Measurements from ENCODE around the gene BTN1A1. TPM values are rescaled to one million over a fixed set of nuclear protein-coding genes. Genes with fewer than 3 reads are reported as not detected.

The BTN1A1 gene
- total RNA-seq, 1 donor from 2014 or later: not detected

GRCh38 chr6:26526928-26527327, 26.8 kb downstream of the BTN1A1 start:
- Mint-ChIP-seq H3K27me3 (ENCODE audit: unreplicated experiment) (no peaks in the 10 kb centered on the region), H3K4me3 (ENCODE audit: unreplicated experiment) (no peak overlapping the region), H3K27ac (ENCODE audit: unreplicated experiment) (no peak overlapping the region), H3K9me3 (ENCODE audit: unreplicated experiment) (no peaks in the 10 kb centered on the region), H3K4me1 (ENCODE audit: unreplicated experiment) (peaks cover 13% of the 10 kb centered on the region), H3K36me3 (ENCODE audit: unreplicated experiment) (no peaks in the 10 kb centered on the region)
- DNase-seq (ENCODE audit: extremely low spot score, unreplicated experiment): no peak
- no peak for TF ChIP-seq CTCF (IDR thresholded peaks at IDR 0.05)

GRCh38 chr6:26530203-26530602, 30.1 kb downstream of the BTN1A1 start:
- no peak overlapping the region for H3K27ac Mint-ChIP-seq (ENCODE audit: unreplicated experiment)
- no peak for DNase-seq (ENCODE audit: extremely low spot score, unreplicated experiment)
- no peak for TF ChIP-seq CTCF (IDR thresholded peaks at IDR 0.05)
- no peaks in the 10 kb centered on the region for H3K9me3 Mint-ChIP-seq (ENCODE audit: unreplicated experiment)
- H3K36me3 Mint-ChIP-seq (ENCODE audit: unreplicated experiment): no peaks in the 10 kb centered on the region
- H3K27me3 Mint-ChIP-seq (ENCODE audit: unreplicated experiment): no peaks in the 10 kb centered on the region
- H3K4me1 Mint-ChIP-seq (ENCODE audit: unreplicated experiment): peaks cover 21% of the 10 kb centered on the region
- H3K4me3 Mint-ChIP-seq (ENCODE audit: unreplicated experiment): no peak overlapping the region

- peak overlapping the region; percentile 94 for H3K27ac Mint-ChIP-seq (ENCODE audit: unreplicated experiment)
- no peak overlapping the region for H3K4me3 Mint-ChIP-seq (ENCODE audit: unreplicated experiment)
- no peaks in the 10 kb centered on the region for H3K9me3 Mint-ChIP-seq (ENCODE audit: unreplicated experiment)
- H3K36me3 Mint-ChIP-seq (ENCODE audit: unreplicated experiment): no peaks in the 10 kb centered on the region
- H3K4me1 Mint-ChIP-seq (ENCODE audit: unreplicated experiment): peaks cover 30% of the 10 kb centered on the region
- no peak for DNase-seq (ENCODE audit: extremely low spot score, unreplicated experiment)
- H3K27me3 Mint-ChIP-seq (ENCODE audit: unreplicated experiment): no peaks in the 10 kb centered on the region
- no peak for TF ChIP-seq CTCF (IDR thresholded peaks at IDR 0.05)
Measured at GRCh38 chr6:26531897-26532296, 31.8 kb downstream of the BTN1A1 start.

- H3K36me3 Mint-ChIP-seq (ENCODE audit: unreplicated experiment): no peaks in the 10 kb centered on the region
- H3K27me3 Mint-ChIP-seq (ENCODE audit: unreplicated experiment): no peaks in the 10 kb centered on the region
Measured at GRCh38 chr6:26532699-26533531, 32.8 kb downstream of the BTN1A1 start.

More at GRCh38 chr6:26532699-26533531, 32.8 kb downstream of the BTN1A1 start:
- TF ChIP-seq CTCF (IDR thresholded peaks at IDR 0.05): no peak
- H3K9me3 Mint-ChIP-seq (ENCODE audit: unreplicated experiment): no peaks in the 10 kb centered on the region
- peak; percentile 96 for DNase-seq (ENCODE audit: extremely low spot score, unreplicated experiment)
- H3K4me1 Mint-ChIP-seq (ENCODE audit: unreplicated experiment): peaks cover 33% of the 10 kb centered on the region
- peak overlapping the region; percentile 94 for H3K27ac Mint-ChIP-seq (ENCODE audit: unreplicated experiment)
- peak overlapping the region; percentile 94 for H3K4me3 Mint-ChIP-seq (ENCODE audit: unreplicated experiment)
